ENCODE data around the gene MNX1. TPM values are rescaled to one million over a fixed set of nuclear protein-coding genes. Genes with fewer than 3 reads are reported as not detected.

Gene MNX1
- total and polyA plus RNA-seq, 10 of the 15 experiments (the other 5 are each of a cell fraction or from before 2014, with no cell fraction given) = 0.22 to 2.7 (median 1.3) TPM; not detected in 1

DNA sequence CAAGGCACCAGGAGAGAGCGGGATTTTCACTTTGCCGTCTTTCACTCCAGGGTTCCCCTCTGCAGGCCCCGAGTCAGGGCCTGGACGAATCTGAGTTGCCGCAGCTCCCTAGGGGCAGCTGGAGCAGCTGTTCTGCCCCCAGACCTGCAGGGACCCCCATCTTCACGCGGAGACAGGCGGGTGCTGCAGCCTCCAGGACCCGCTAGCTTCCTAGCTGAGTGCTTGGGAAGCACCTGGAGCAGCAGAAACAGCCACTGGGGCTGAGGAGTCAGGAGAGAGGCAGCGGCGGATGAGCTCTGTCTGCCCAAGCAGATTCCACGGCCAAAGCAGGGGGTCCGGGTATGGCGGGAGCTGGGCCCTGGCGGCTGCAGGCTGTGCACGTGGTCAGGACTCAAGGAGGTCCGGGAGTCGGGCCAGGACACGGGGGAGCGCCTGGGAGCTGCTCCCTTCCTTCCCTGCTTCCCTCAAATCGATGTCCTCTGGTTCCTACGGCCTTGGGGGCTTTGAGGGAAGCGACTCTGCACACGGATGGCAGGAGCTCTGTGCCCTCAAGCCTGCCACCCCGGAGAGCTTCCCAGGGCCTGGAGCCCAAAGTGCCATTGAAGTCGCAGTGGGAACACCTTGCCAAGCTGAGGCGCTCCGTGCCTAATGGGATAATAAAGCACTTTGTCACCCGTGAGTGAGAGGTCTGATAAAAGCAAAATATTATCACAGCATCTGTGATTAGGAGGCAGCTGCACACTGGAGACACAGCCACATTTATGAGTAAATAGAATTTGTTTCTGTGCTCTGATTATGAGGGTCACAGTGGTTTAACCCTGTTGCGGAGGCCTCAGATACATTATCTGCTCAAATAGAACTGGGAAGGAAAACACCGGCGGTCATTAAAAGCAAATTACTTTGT is 17.2 kb downstream of the MNX1 start:
- CTCF ChIA-PET = interaction anchor here (0.7 kb wide), 1 partner anchor 42 kb away, joined by 5 read pairs; no protein-coding TSS in a partner anchor
- ATAC-seq (no peak), DNase-seq (ENCODE audit: low read depth, low spot score) (no peak), FAIRE-seq (no peak)
- POLR2A ChIA-PET = no interaction called here
- TF ChIP-seq SREBF2 (IDR thresholded peaks at IDR 0.05; ENCODE audit: low read length) (no peak), IKZF2 (IDR thresholded peaks at IDR 0.05) (no peak), NFYA (IDR thresholded peaks at IDR 0.05; ENCODE audit: borderline replicate concordance, low read depth, low read length) (no peak), NR2C1 (IDR thresholded peaks at IDR 0.05) (no peak), SMAD1 (IDR thresholded peaks at IDR 0.05; ENCODE audit: low read depth, partially characterized antibody) (no peak)
- TF ChIP-seq, protein P1, sequence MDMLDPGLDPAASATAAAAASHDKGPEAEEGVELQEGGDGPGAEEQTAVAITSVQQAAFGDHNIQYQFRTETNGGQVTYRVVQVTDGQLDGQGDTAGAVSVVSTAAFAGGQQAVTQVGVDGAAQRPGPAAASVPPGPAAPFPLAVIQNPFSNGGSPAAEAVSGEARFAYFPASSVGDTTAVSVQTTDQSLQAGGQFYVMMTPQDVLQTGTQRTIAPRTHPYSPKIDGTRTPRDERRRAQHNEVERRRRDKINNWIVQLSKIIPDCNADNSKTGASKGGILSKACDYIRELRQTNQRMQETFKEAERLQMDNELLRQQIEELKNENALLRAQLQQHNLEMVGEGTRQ (IDR thresholded peaks at IDR 0.05; ENCODE audit: borderline replicate concordance, low read depth, low read length) = no peak
- RAD21 ChIA-PET (ENCODE audit: unreplicated experiment) = interaction anchor here (1.3 kb wide), 1 partner anchor 27 kb away, joined by 3 read pairs; no protein-coding TSS in a partner anchor
- H3K9me3 ChIP-seq (replicated peaks; ENCODE audit: control insufficient read depth, insufficient read depth, low read length) = no peaks in the 10 kb centered on the region
- no peak overlapping the region for H3K27ac ChIP-seq (ENCODE audit: control insufficient read depth, insufficient read depth)
- H3K36me3 ChIP-seq (ENCODE audit: control insufficient read depth in 2 of 2, insufficient read depth in 2 of 2, low read length in 1 of 2) = no peaks in the 10 kb centered on the region
- no peak overlapping the region for H2AFZ ChIP-seq (ENCODE audit: control insufficient read depth, low read depth, low read length)
- intact Hi-C loops (cut with micrococcal nuclease; ENCODE audit: unreplicated experiment) = no loop called here
- H3K4me2 ChIP-seq (ENCODE audit: control insufficient read depth, insufficient read depth) = no peak overlapping the region
- in situ Hi-C loops (cut with MboI) = no loop called here
- no peaks in the 10 kb centered on the region; a peak in 1 of 4 replicates for H3K27me3 ChIP-seq (replicated peaks in 1 of 2; ENCODE audit: control insufficient read depth in 2 of 2, insufficient read depth in 2 of 2, low read length in 1 of 2)
- H4K20me1 ChIP-seq (ENCODE audit: control insufficient read depth, insufficient read depth) = no peaks in the 10 kb centered on the region
- no peak overlapping the region for H3K4me3 ChIP-seq
- H3K4me1 ChIP-seq (ENCODE audit: control insufficient read depth, insufficient read depth, low read length) = no peaks in the 10 kb centered on the region
- no peaks in the 10 kb centered on the region for H3K79me2 ChIP-seq (ENCODE audit: control insufficient read depth, insufficient read depth, low read length)
- no peak overlapping the region for H3K9ac ChIP-seq (ENCODE audit: control insufficient read depth, insufficient read depth, low read length)
- SMC1A ChIA-PET (ENCODE audit: uncharacterized antibody, unreplicated experiment) = no interaction called here
- 48% methylated on average over 32 of the region's 32 CpGs for WGBS (ENCODE audit: insufficient coverage, insufficient replicate concordance, low lambda C conversion rate, missing lambda C conversion rate)
- no TSS peak for BruUV-seq (replicated peaks)
